Activated gamma-delta T cell treated with Interleukin-2 at 50 U/mL for 16 hours (primary cell): ENCODE results near the gene CCNY.

Experiments used
- DNase-seq: peaks from one replicate; pipeline ENCODE4 v3.0.0-alpha.2; 2020

The CCNY gene

DNA sequence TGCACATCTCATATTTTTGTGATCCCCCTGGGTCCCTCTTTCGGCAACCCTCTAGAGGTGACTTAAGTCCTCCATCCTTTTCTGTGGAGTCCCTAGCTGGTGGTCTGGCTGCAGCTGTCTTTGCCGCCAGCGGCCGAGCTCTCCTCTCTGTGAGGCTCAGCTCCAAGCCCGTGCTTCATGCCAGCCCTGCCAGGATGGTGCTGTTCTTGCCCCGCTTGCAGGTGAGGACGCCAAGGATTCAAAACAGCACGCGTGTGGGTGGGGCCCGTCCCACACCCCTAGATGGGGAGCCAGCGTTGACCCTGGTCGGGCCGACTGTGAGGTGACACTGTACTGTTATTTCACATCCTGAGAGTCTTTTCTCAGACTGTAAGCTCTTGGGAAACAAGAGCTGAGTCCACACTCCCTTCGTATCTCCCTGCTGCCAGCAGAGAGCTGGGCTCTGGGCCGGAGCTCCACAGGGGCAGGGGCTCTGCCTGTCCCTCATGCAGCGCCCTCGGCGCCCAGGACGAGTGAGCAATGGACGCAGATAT lies 232.2 kb downstream of the CCNY start:
- no peak for DNase-seq

DNA sequence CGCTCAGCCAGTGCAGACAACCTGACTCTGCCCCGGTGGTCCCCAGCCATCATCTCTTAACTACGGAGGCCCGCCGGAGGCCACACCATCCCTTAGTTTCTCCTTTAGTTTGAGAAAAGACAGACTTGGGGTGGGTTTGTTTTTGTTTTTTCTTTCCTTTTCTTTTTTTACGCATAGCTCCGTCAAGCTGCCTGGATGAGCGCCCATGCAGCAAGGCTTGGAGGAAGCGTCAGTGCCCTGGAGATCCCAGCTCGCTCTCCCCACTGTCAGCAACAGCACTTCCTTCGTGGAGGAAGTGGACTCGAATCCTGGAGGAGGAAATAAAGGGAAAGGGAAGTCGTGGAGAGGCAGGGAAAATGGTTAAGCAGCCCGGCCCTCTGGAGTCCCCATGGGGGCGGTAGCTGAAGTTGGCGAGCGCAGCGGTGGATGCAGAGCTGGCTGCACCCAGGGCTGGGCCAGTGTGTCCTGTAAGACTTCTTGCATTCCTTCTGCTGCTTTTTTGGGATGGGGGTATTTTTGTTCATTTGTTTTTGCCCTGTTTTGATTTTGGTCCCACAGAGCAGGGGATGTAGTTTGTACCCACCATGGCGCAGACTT lies 232.9 kb downstream of the CCNY start:
- DNase-seq: no peak

DNA sequence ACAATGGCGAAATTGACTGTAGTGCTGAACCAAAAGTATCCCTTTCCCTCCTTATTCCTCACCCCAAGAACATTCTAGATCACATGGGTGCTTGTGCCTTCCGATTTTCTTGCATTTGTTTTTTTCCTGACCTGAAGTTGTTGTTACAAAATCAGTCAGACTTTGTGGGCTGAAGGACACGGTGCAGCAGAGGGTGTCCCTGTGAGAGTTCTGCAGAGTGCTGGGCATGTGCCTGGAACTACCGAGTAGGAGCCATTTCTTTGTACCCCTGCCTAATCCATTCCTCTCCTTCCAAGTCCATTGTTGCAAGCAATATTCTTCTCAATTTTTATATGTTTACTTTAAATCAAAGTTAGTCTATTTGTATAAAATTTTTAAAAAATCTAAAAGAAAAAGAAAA lies 233.5 kb downstream of the CCNY start:
- no peak for DNase-seq

GRCh38 chr10:35570397-35570796 lies 234.1 kb downstream of the CCNY start:
- no peak for DNase-seq

- no peak for DNase-seq
These were observed 236.3 kb downstream of the CCNY start for GRCh38 chr10:35572583-35572982.

- DNase-seq: no peak
These were observed 237.5 kb downstream of the CCNY start for GRCh38 chr10:35573796-35574195.

GRCh38 chr10:35574924-35575352 lies 238.6 kb downstream of the CCNY start:
- no peak for DNase-seq

DNA sequence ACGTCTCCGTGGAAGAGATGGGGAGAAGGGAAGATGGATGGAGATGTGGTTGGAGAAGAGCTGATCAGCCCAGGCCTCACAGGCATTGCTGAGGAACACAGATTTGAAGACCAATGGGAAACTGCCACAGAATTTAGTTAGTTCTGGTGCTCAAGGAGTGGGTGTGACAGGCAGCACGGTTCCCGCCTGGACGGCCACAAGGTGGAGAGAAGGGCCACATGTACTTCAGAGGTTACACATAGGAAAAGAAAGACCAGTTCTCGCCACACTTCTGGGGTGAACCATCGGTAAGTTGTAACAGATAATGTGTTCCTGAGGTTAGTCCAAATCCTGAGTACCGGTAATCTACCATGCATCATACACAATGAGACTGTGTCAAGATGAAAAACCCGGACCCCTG lies 239.3 kb downstream of the CCNY start:
- no peak for DNase-seq

DNA sequence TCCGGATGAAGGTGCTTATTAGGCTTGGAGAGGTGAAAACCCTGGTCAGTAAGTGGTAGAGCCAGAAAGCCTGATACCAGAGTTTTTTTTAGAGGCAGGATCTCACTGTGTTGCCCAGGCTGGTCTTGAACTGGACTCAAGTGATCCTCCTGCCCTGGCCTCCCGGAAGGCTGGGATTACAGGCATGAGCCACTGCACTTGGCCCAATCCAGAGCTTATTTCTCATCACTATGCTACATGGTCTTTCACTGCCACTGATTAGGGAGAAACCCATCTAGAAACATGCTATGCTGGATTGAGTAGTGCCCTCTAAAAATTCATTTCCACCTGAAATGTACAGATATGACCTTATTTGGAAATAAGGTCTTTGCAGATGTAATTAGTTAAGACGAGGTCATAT lies 240.4 kb downstream of the CCNY start:
- DNase-seq: no peak

DNA sequence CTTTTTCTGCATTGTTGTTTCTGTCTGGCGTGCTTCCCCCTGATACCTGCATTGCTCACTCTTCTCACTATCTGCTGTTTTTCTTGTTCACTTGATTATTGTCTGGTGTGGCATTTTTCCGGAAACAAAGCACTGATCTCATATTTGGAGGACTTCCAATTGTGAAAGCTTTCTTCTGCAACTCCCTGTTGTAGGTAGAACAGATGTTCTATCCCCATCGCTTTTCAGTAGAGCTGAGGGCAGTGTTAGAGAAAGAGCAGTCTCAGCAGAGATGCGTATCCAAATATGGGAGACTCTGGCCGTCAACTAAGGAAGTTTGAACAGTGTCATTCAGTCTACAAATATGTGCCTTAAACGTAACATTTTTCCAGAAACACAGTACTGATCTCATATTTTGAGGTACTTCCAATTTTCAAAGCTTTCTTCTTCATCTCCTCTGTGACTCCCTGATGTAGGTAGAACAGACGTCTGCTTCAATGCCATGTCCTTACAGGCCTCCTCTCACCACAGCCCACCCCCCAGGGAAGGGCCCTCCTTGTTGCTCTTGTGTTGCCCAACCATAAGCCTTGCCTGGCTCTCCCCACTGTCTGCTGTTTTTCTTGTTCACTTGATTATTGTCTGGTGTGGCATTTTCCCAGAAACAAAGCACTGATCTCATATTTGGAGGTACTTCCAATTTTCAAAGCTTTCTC lies 241.8 kb downstream of the CCNY start:
- no peak for DNase-seq

DNA sequence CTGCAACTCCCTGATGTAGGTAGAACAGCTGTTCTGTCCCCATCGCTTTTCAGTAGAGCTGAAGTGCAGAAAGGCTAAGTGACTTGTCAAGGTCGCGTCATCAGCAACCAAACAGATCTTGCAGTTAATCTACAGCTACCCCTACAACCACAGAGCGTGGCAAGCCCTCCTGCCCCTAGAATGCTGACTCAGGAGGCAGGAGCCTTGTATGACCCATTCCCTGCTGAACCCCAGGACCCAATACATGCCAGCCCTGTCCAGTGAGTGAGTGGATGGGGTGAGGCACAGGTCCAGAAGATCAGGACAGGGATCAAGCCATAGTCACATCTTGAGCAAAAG lies 242.3 kb downstream of the CCNY start:
- DNase-seq: no peak

- no peak for DNase-seq
These were observed 242.8 kb downstream of the CCNY start for GRCh38 chr10:35579116-35579515.

DNA sequence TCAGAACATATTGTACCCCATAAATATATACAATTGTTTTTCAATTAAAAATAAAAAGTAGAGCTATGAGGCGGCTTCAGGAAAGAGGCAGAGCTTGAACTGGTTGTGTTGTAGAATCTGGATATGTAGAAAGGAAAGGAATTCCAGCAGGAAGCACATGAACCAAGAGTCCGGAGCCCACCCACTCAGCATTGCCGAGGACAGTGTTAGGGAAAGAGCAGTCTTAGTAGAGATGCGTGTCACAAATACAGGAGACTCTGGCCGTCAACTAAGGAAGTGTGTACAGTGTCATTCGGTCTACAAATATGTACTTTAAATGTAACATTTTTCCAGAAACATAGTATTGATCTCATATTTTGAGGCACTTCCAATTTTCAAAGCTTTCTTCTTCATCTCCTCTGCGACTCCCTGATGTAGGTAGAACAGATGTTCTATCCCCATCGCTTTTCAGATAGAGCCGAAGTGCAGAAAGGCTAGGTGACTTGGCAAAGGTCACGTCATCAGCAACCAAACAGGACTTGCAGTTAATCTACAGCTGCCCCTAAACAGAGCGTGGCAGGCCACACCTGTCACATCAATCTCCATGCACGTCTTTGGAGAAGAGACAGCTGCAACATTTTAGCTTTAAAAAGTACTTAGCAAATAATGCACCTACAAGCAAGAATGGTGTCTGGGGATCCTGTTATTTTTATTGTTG lies 243.6 kb downstream of the CCNY start:
- no peak for DNase-seq

DNA sequence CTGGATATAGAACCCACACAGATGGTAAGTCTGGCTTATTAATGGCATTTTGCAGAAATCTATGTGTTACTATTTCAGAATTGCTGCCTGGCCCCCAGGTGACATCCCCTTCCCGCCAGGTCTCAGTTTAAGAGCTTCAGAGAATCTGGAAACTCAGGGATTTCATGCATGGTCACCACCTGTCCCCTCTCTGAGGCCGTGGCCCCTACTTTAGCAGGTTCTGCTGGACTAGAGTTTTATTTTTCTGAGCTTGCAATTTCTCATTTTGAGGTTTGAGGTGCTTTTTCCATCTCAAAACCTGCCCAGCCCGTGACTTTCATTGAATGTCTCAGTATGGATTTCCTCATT lies 244.1 kb downstream of the CCNY start:
- DNase-seq: no peak

DNA sequence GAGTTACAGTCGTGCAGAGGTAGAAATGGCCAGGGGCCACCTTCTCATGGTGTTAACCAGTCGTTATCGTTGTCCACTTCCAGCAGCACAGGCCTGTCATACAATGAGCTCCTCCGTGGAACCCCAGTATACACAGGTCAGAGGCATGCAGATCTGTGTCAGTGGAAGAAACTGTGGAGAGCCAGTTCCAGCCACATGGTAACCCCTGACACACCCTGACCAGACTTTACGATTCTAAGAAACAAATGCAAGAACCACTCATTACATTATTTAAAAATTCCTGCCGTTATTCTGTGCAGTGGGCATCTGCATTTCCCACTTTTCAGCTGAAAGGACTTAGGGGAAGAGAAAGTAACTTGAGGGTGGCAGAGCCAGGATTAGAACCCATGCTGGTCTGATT lies 245.3 kb downstream of the CCNY start:
- no peak for DNase-seq

GRCh38 chr10:35584946-35585345 lies 248.6 kb downstream of the CCNY start:
- no peak for DNase-seq

GRCh38 chr10:35585356-35585755 lies 249.0 kb downstream of the CCNY start:
- DNase-seq: no peak

GRCh38 chr10:35585903-35586535 lies 249.7 kb downstream of the CCNY start:
- no peak for DNase-seq

DNA sequence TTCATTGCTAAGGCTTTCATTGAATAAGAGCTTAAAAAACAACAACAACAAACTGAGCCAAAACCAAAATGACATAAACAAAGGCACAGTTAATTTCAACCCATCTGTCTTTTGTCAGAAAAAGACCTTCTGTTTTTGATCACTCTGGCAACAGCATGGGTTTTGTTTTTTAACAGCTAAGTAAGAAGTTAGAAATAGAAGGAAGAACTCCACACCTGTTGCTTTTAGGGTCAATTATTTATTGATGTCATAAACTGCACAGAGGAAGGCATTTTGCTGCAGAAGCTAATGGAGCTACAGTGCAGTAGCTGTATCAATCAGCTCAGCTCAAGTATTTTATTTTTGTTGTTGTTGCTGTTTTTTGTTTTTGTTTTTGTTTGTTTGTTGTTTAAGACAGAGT lies 252.5 kb downstream of the CCNY start:
- no peak for DNase-seq

- DNase-seq: no peak
These were observed 256.1 kb downstream of the CCNY start for GRCh38 chr10:35592441-35592840.

GRCh38 chr10:35594115-35595079 lies 258.1 kb downstream of the CCNY start:
- DNase-seq: no peak

DNA sequence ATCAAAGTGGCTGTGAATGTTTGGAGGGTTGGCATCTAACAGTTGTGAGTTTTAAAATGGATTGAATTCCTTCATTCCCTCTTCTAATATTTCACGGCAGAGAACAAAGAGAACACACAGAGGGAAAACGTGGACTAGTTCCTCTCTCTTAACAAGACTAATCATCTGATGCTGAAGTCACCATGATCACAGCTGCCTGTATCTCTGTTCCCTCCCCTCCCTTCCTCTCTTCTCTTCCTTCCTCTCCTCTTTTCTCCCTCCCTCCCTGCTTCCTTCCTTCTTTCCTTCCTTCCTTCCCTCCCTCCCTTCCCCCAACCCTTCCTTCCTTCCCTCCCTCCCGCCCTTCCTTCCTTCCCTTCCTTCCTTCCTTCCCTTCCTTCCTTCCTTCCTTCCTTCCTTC lies 258.8 kb downstream of the CCNY start:
- DNase-seq: no peak

DNA sequence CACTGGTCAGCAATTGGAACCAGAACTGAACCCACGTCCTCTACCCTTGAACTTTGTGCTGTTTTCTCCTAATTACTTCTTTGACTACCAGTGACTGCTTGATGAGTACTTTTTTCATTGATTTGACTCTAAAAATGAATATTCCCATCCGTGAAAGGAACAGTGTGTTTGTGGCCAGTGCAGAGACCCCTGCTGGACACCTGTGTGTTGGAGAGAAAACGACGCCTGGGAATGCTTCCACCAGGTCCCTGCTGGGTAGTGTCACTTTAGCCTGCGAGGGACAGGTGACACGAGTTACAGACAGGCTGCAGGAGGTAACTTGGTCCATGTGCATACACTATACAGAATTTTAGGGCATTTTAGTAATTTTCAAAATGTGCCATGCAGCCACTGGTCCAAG lies 262.1 kb downstream of the CCNY start:
- no peak for DNase-seq
